Ectodermal cell (in vitro differentiated cells): ENCODE results near the gene WNT3.
"Not testable (repeated sequence)": the region's sequence is repeated elsewhere in the genome, so short reads cannot be mapped to it uniquely, and the experiment has no call there.

Experiments
- H3K27ac ChIP-seq: 2 replicates; pipeline ENCODE4 v1.7.0; 2013; ENCODE audit warnings: mild to moderate bottlenecking, low read depth, low read length; ENCODE audit not compliant: insufficient read depth, poor library complexity, severe bottlenecking
- H3K27me3 ChIP-seq: 2 replicates; pipeline ENCODE4 v1.7.0; 2013; ENCODE audit warnings: mild to moderate bottlenecking, low read length; ENCODE audit not compliant: insufficient read depth, control insufficient read depth, poor library complexity, severe bottlenecking
- H3K36me3 ChIP-seq: one replicate; pipeline ENCODE4 v1.7.0; 2013; ENCODE audit warnings: low read length; ENCODE audit not compliant: control insufficient read depth, insufficient read depth
- H3K4me1 ChIP-seq: one replicate; pipeline ENCODE4 v1.7.0; 2013; ENCODE audit warnings: low read length; ENCODE audit not compliant: control insufficient read depth, insufficient read depth
- H3K4me3 ChIP-seq: 2 replicates; pipeline ENCODE4 v1.7.0; 2013; ENCODE audit warnings: low read depth, low read length, control low read depth; ENCODE audit not compliant: insufficient read depth
- H3K9me3 ChIP-seq: 2 replicates; pipeline ENCODE4 v1.7.0; 2013; ENCODE audit warnings: mild to moderate bottlenecking, low read length, moderate library complexity; ENCODE audit not compliant: control insufficient read depth
- WGBS, 2 experiments: methylation state at CpG; one replicate each; pipeline ENCODE4 v1.1.7; 2013; ENCODE audit warnings: missing lambda C conversion rate in 2 of 2; 5-methylcytosine and 5-hydroxymethylcytosine counted together

The WNT3 gene

GRCh38 chr17:46769531-46770438 lies 48.7 kb downstream of the WNT3 start:
- Histone ChIP-seq H3K4me3 (no peak overlapping the region), H3K4me1 (peaks cover 23% of the 10 kb centered on the region), H3K27ac (no peak overlapping the region), H3K27me3 (peaks cover 46% of the 10 kb centered on the region), H3K9me3 (no peaks in the 10 kb centered on the region), H3K36me3 (no peaks in the 10 kb centered on the region)
- 94 to 95% methylated on average over 56 of the region's 56 CpGs for WGBS, 2 experiments

GRCh38 chr17:46768896-46769295 lies 49.6 kb downstream of the WNT3 start:
- WGBS, 2 experiments = 93 to 96% methylated on average over 14 of the region's 14 CpGs
- H3K4me3 ChIP-seq, H3K27ac ChIP-seq, H3K9me3 ChIP-seq, H3K36me3 ChIP-seq: not testable (repeated sequence)
- Histone ChIP-seq H3K27me3 (peaks cover 37% of the 10 kb centered on the region), H3K4me1 (peaks cover 23% of the 10 kb centered on the region)

- Histone ChIP-seq H3K36me3 (no peaks in the 10 kb centered on the region), H3K4me1 (peaks cover 21% of the 10 kb centered on the region), H3K27ac (no peak overlapping the region), H3K9me3 (no peaks in the 10 kb centered on the region), H3K4me3 (no peak overlapping the region), H3K27me3 (peaks cover 33% of the 10 kb centered on the region)
- 95% methylated on average over 14 to 15 of the region's 15 CpGs for WGBS, 2 experiments
Measured at GRCh38 chr17:46768540-46768870, 50.0 kb downstream of the WNT3 start.

- peaks cover 10% of the 10 kb centered on the region for H3K4me1 ChIP-seq
- H3K9me3 ChIP-seq = no peaks in the 10 kb centered on the region
- 86 to 90% methylated on average over 21 of the region's 21 CpGs for WGBS, 2 experiments
- no peaks in the 10 kb centered on the region for H3K36me3 ChIP-seq
- H3K4me3 ChIP-seq = no peak overlapping the region
- no peak overlapping the region for H3K27ac ChIP-seq
- peaks cover 18% of the 10 kb centered on the region for H3K27me3 ChIP-seq
Measured at GRCh38 chr17:46766493-46767491, 51.7 kb downstream of the WNT3 start.

- 83 to 84% methylated on average over 12 of the region's 12 CpGs for WGBS, 2 experiments
- H3K9me3 ChIP-seq = no peaks in the 10 kb centered on the region
- peaks cover 4% of the 10 kb centered on the region for H3K4me1 ChIP-seq
- H3K27me3 ChIP-seq = peaks cover 11% of the 10 kb centered on the region
- H3K27ac ChIP-seq = no peak overlapping the region
- no peak overlapping the region for H3K4me3 ChIP-seq
- H3K36me3 ChIP-seq = no peaks in the 10 kb centered on the region
Measured at GRCh38 chr17:46765453-46765852, 53.0 kb downstream of the WNT3 start.

- Histone ChIP-seq H3K4me1 (no peaks in the 10 kb centered on the region), H3K27me3 (peaks cover 5% of the 10 kb centered on the region), H3K36me3 (no peaks in the 10 kb centered on the region), H3K9me3 (no peaks in the 10 kb centered on the region), H3K4me3 (no peak overlapping the region), H3K27ac (no peak overlapping the region)
- WGBS, 2 experiments = 81 to 88% methylated on average over 13 of the region's 13 CpGs
Measured at GRCh38 chr17:46764709-46765401, 53.6 kb downstream of the WNT3 start.

- WGBS, 2 experiments = 92 to 93% methylated on average over 11 to 12 of the region's 12 CpGs
- H3K4me3 ChIP-seq = no peak overlapping the region
- no peak overlapping the region for H3K27ac ChIP-seq
- H3K9me3 ChIP-seq = no peaks in the 10 kb centered on the region
- H3K4me1 ChIP-seq = no peaks in the 10 kb centered on the region
- no peaks in the 10 kb centered on the region for H3K36me3 ChIP-seq
- H3K27me3 ChIP-seq = peaks cover 3% of the 10 kb centered on the region
Measured at GRCh38 chr17:46764000-46764708, 54.3 kb downstream of the WNT3 start.

GRCh38 chr17:46763416-46763815 lies 55.1 kb downstream of the WNT3 start:
- Histone ChIP-seq H3K27me3 (no peaks in the 10 kb centered on the region), H3K4me1 (no peaks in the 10 kb centered on the region), H3K27ac (no peak overlapping the region), H3K4me3 (no peak overlapping the region), H3K9me3 (no peaks in the 10 kb centered on the region), H3K36me3 (no peaks in the 10 kb centered on the region)
- WGBS, 2 experiments = 92 to 95% methylated on average over 3 of the region's 3 CpGs

GRCh38 chr17:46759141-46759540 lies 59.4 kb downstream of the WNT3 start:
- H3K27me3 ChIP-seq = no peaks in the 10 kb centered on the region
- H3K4me1 ChIP-seq = no peaks in the 10 kb centered on the region
- H3K36me3 ChIP-seq = peaks cover 12% of the 10 kb centered on the region
- 94 to 95% methylated on average over 9 of the region's 9 CpGs for WGBS, 2 experiments
- H3K27ac ChIP-seq = no peak overlapping the region
- H3K9me3 ChIP-seq = no peaks in the 10 kb centered on the region
- H3K4me3 ChIP-seq = no peak overlapping the region
